Mesenchymal stem cell (in vitro differentiated cells and primary cell): ENCODE results near the gene DNAJC3.

Experiments
- DNase-seq: peaks from one replicate; pipeline ENCODE4 v3.0.0-alpha.2; 2013
- H2AFZ ChIP-seq: one replicate; pipeline ENCODE4 v1.6.1; 2013; ENCODE audit warnings: low read depth, mild to moderate bottlenecking, control low read depth, inconsistent platforms, low read length, moderate library complexity
- H2AK5ac ChIP-seq: 2 replicates; pipeline ENCODE4 v1.6.1; 2013; ENCODE audit warnings: low read length, moderate library complexity, mild to moderate bottlenecking, inconsistent platforms; ENCODE audit not compliant: severe bottlenecking
- H2BK120ac ChIP-seq: one replicate; pipeline ENCODE4 v1.6.1; 2013; ENCODE audit warnings: low read depth, mild to moderate bottlenecking, inconsistent platforms, low read length, moderate library complexity
- H2BK12ac ChIP-seq, 2 experiments: one replicate each; pipeline ENCODE4 v1.6.1; 2013; ENCODE audit warnings: inconsistent platforms in 2 of 2, low read length in 2 of 2, mild to moderate bottlenecking in 2 of 2, moderate library complexity in 2 of 2, control low read depth in 1 of 2
- H2BK15ac ChIP-seq: one replicate; pipeline ENCODE4 v1.6.1; 2013; ENCODE audit warnings: mild to moderate bottlenecking, low read depth, inconsistent platforms; ENCODE audit not compliant: poor library complexity, severe bottlenecking
- H2BK5ac ChIP-seq: 2 replicates; pipeline ENCODE4 v1.6.1; 2013; ENCODE audit warnings: low read depth, mild to moderate bottlenecking, low read length, control low read depth, inconsistent platforms; ENCODE audit not compliant: poor library complexity, severe bottlenecking
- H3K14ac ChIP-seq, 2 experiments: one replicate each; pipeline ENCODE4 v1.6.1; 2013; ENCODE audit warnings: inconsistent platforms in 2 of 2, low read length in 2 of 2, control low read depth in 1 of 2, mild to moderate bottlenecking in 1 of 2, moderate library complexity in 1 of 2
- H3K18ac ChIP-seq, 2 experiments: one replicate each; pipeline ENCODE4 v1.6.1; 2013; ENCODE audit warnings: inconsistent platforms in 2 of 2, low read length in 2 of 2, control low read depth in 1 of 2, low read depth in 1 of 2, mild to moderate bottlenecking in 1 of 2
- H3K23ac ChIP-seq, 2 experiments: one replicate each; pipeline ENCODE4 v1.6.1; 2013; ENCODE audit warnings: inconsistent platforms in 2 of 2, low read length in 2 of 2, mild to moderate bottlenecking in 2 of 2, moderate library complexity in 2 of 2, control low read depth in 1 of 2
- H3K27ac ChIP-seq: 2 replicates; pipeline ENCODE4 v1.5.1; 2013; ENCODE audit warnings: mild to moderate bottlenecking, moderate library complexity, low read length, control low read depth, inconsistent platforms; ENCODE audit not compliant: poor library complexity, severe bottlenecking
- H3K27me3 ChIP-seq, 2 experiments: 2 replicates each; pipeline versions ENCODE4 v1.6.1 to v1.7.0; 2013; ENCODE audit warnings: low read length in 2 of 2, mild to moderate bottlenecking in 2 of 2, moderate library complexity in 2 of 2, control low read depth in 1 of 2, inconsistent platforms in 1 of 2; ENCODE audit not compliant: control insufficient read depth in 1 of 2, insufficient read depth in 1 of 2
- H3K36me3 ChIP-seq, 2 experiments: 2 replicates each; pipeline versions ENCODE4 v1.6.1 to v1.7.0; 2013; ENCODE audit warnings: low read length in 2 of 2, control low read depth in 1 of 2, inconsistent platforms in 1 of 2, low read depth in 1 of 2, mild to moderate bottlenecking in 1 of 2; ENCODE audit not compliant: insufficient read depth in 2 of 2, control insufficient read depth in 1 of 2
- H3K4ac ChIP-seq, 2 experiments: one replicate each; pipeline ENCODE4 v1.6.1; 2013; ENCODE audit warnings: inconsistent platforms in 2 of 2, low read length in 2 of 2, mild to moderate bottlenecking in 2 of 2, moderate library complexity in 2 of 2, control low read depth in 1 of 2, low read depth in 1 of 2
- H3K4me1 ChIP-seq: 2 replicates; pipeline ENCODE4 v1.6.1; 2013; ENCODE audit warnings: low read depth, low read length, control low read depth; ENCODE audit not compliant: control insufficient read depth, insufficient read depth
- H3K4me2 ChIP-seq: 2 replicates; pipeline ENCODE4 v1.6.1; 2013; ENCODE audit warnings: low read length, mild to moderate bottlenecking, inconsistent platforms; ENCODE audit not compliant: poor library complexity, severe bottlenecking
- H3K4me3 ChIP-seq, 2 experiments: 2 replicates each; pipeline versions ENCODE4 v1.5.1 to v1.7.0; 2013; ENCODE audit warnings: low read length in 2 of 2, mild to moderate bottlenecking in 2 of 2, control low read depth in 1 of 2, low read depth in 1 of 2; ENCODE audit not compliant: insufficient read depth in 1 of 2
- H3K79me1 ChIP-seq: replicated peaks from 2 replicates; pipeline ENCODE4 v1.6.1; 2013; ENCODE audit warnings: mild to moderate bottlenecking, control low read depth, low read length, inconsistent platforms; ENCODE audit not compliant: poor library complexity, severe bottlenecking
- H3K9ac ChIP-seq: 2 replicates; pipeline ENCODE4 v1.7.0; 2013; ENCODE audit warnings: mild to moderate bottlenecking, low read length, moderate library complexity
- H3K9me3 ChIP-seq: 2 replicates; pipeline ENCODE4 v1.7.0; 2013; ENCODE audit warnings: mild to moderate bottlenecking, low read length; ENCODE audit not compliant: control insufficient read depth
- H4K8ac ChIP-seq: one replicate; pipeline ENCODE4 v1.6.1; 2013; ENCODE audit warnings: inconsistent platforms, mild to moderate bottlenecking, low read length, moderate library complexity
- H4K91ac ChIP-seq: one replicate; pipeline ENCODE4 v1.6.1; 2013; ENCODE audit warnings: mild to moderate bottlenecking, low read length, inconsistent platforms
- WGBS: methylation state at CpG from one replicate; pipeline ENCODE4 v1.1.7; 2013; ENCODE audit warnings: mixed read lengths; 5-methylcytosine and 5-hydroxymethylcytosine counted together

DNAJC3 gene

GRCh38 chr13:95642999-95643398 lies 33.9 kb upstream of the DNAJC3 start:
- peaks cover 12 to 16% of the 10 kb centered on the region in 2 experiments for H3K36me3 ChIP-seq
- H2BK120ac ChIP-seq, result no peak overlapping the region
- peak overlapping the region in 1 of 2 experiments; percentile 82 for H3K4me3 ChIP-seq
- H3K4me1 ChIP-seq, result peaks cover 13% of the 10 kb centered on the region
- no peak overlapping the region for H4K8ac ChIP-seq
- H3K27me3 ChIP-seq, result no peaks in the 10 kb centered on the region
- H3K23ac ChIP-seq, result no peak overlapping the region
- peak; percentile 50 for DNase-seq
- no peak overlapping the region for H3K14ac ChIP-seq
- no peak overlapping the region for H3K4ac ChIP-seq
- H3K9me3 ChIP-seq, result no peaks in the 10 kb centered on the region
- 46% methylated on average over 2 of the region's 3 CpGs for WGBS
- H2BK5ac ChIP-seq, result no peak overlapping the region
- H4K91ac ChIP-seq, result no peak overlapping the region
- H2AFZ ChIP-seq, result no peak overlapping the region
- H3K79me1 ChIP-seq, result peaks cover 19% of the 10 kb centered on the region
- H2BK15ac ChIP-seq, result no peak overlapping the region
- peak overlapping the region; percentile 37 for H2AK5ac ChIP-seq
- H2BK12ac ChIP-seq, result no peak overlapping the region
- H3K18ac ChIP-seq, result no peak overlapping the region
- peak overlapping the region; percentile 80 for H3K4me2 ChIP-seq
- H3K9ac ChIP-seq, result peak overlapping the region; percentile 84
- H3K27ac ChIP-seq, result peak overlapping the region; percentile 41

- Histone ChIP-seq H3K27ac (peak overlapping the region; percentile 78), H3K14ac (peak overlapping the region in 1 of 2 experiments; percentile 93), H3K4ac (peak overlapping the region in 1 of 2 experiments; percentile 95), H3K18ac (peak overlapping the region; percentile 80 to 91), H4K8ac (peak overlapping the region; percentile 59), H3K4me1 (peaks cover 13% of the 10 kb centered on the region), H2AFZ (peak overlapping the region; percentile 77), H2BK12ac (peak overlapping the region in 1 of 2 experiments; percentile 42), H3K23ac (peak overlapping the region in 1 of 2 experiments; percentile 99), H3K27me3 (no peaks in the 10 kb centered on the region), H2BK15ac (no peak overlapping the region), H3K9ac (peak overlapping the region; percentile 84), H2BK120ac (peak overlapping the region; percentile 85), H2BK5ac (no peak overlapping the region), H3K79me1 (peaks cover 18% of the 10 kb centered on the region), H3K9me3 (no peaks in the 10 kb centered on the region), H3K4me3 (peak overlapping the region; percentile 82 to 86), H2AK5ac (no peak overlapping the region), H4K91ac (peak overlapping the region; percentile 43), H3K4me2 (peak overlapping the region; percentile 89), H3K36me3 (peaks cover 12 to 15% of the 10 kb centered on the region in 2 experiments)
- peak; percentile 70 for DNase-seq
- WGBS, result 1% methylated on average over 16 of the region's 16 CpGs
These were observed 33.4 kb upstream of the DNAJC3 start for GRCh38 chr13:95643571-95643935.

GRCh38 chr13:95643936-95644598 lies 32.9 kb upstream of the DNAJC3 start:
- WGBS, result under 1% methylated on average over 54 of the region's 62 CpGs
- H4K91ac ChIP-seq, result peak overlapping the region; percentile 74
- H3K27ac ChIP-seq, result peak overlapping the region; percentile 78
- H3K18ac ChIP-seq, result peak overlapping the region; percentile 80 to 91
- H2BK12ac ChIP-seq, result peak overlapping the region in 1 of 2 experiments; percentile 42
- peak overlapping the region; percentile 85 for H2BK120ac ChIP-seq
- peaks cover 14% of the 10 kb centered on the region for H3K79me1 ChIP-seq
- peak overlapping the region; percentile 59 for H4K8ac ChIP-seq
- H3K9me3 ChIP-seq, result no peaks in the 10 kb centered on the region
- peak; percentile 74 for DNase-seq
- peak overlapping the region; percentile 82 to 86 for H3K4me3 ChIP-seq
- peak overlapping the region in 1 of 2 experiments; percentile 93 for H3K14ac ChIP-seq
- no peaks in the 10 kb centered on the region for H3K27me3 ChIP-seq
- H2AK5ac ChIP-seq, result no peak overlapping the region
- peak overlapping the region; percentile 92 for H2BK15ac ChIP-seq
- peak overlapping the region; percentile 73 to 95 for H3K4ac ChIP-seq
- H3K23ac ChIP-seq, result peak overlapping the region in 1 of 2 experiments; percentile 99
- H2BK5ac ChIP-seq, result peak overlapping the region; percentile 87
- peak overlapping the region; percentile 89 for H3K4me2 ChIP-seq
- peaks cover 13% of the 10 kb centered on the region for H3K4me1 ChIP-seq
- H3K36me3 ChIP-seq, result peaks cover 10 to 12% of the 10 kb centered on the region in 2 experiments
- peak overlapping the region; percentile 89 for H2AFZ ChIP-seq
- H3K9ac ChIP-seq, result peak overlapping the region; percentile 84

- H3K27me3 ChIP-seq, result no peaks in the 10 kb centered on the region
- peaks cover 13% of the 10 kb centered on the region for H3K79me1 ChIP-seq
- peaks cover 13% of the 10 kb centered on the region for H3K4me1 ChIP-seq
- peak within 1 kb of the TSS in 1 of 2 experiments; percentile 99 for H3K23ac ChIP-seq
- peak within 1 kb of the TSS; percentile 59 for H4K8ac ChIP-seq
- H3K4me2 ChIP-seq, result peak within 1 kb of the TSS; percentile 89
- H3K9me3 ChIP-seq, result no peaks in the 10 kb centered on the region
- peak within 1 kb of the TSS in 1 of 2 experiments; percentile 42 for H2BK12ac ChIP-seq
- peak within 1 kb of the TSS in 1 of 2 experiments; percentile 93 for H3K14ac ChIP-seq
- H2AFZ ChIP-seq, result peak within 1 kb of the TSS; percentile 89
- DNase-seq, result peak; percentile 90
- H3K18ac ChIP-seq, result peak within 1 kb of the TSS; percentile 80 to 91
- peak within 1 kb of the TSS; percentile 82 to 86 for H3K4me3 ChIP-seq
- H2BK15ac ChIP-seq, result peak within 1 kb of the TSS; percentile 92
- H2AK5ac ChIP-seq, result no peak within 1 kb of the TSS
- H3K4ac ChIP-seq, result peak within 1 kb of the TSS; percentile 73 to 95
- peak within 1 kb of the TSS; percentile 87 for H2BK5ac ChIP-seq
- H4K91ac ChIP-seq, result peak within 1 kb of the TSS; percentile 74
- peak within 1 kb of the TSS; percentile 91 for H3K9ac ChIP-seq
- WGBS, result 5% methylated on average over 29 of the region's 30 CpGs
- peaks cover 8 to 12% of the 10 kb centered on the region in 2 experiments for H3K36me3 ChIP-seq
- peak within 1 kb of the TSS; percentile 78 for H3K27ac ChIP-seq
- peak within 1 kb of the TSS; percentile 85 for H2BK120ac ChIP-seq
These were observed 32.3 kb upstream of the DNAJC3 start, which contains the start of gene DZIP1 for GRCh38 chr13:95644601-95645052. DZIP1 (minus strand) TSS chr13:95644706; CDS start chr13:95642029, 2,677 bp downstream.
